HUES64 (cell line): ENCODE data around the gene PVR.
"Not testable (repeated sequence)": the region's sequence is repeated elsewhere in the genome, so short reads cannot be mapped to it uniquely, and the experiment has no call there.

Experiments
- H3K27ac ChIP-seq: 2 replicates; pipeline ENCODE4 v1.7.0; 2013; ENCODE audit warnings: low read depth, low read length, inconsistent platforms
- H3K27me3 ChIP-seq: 2 replicates; pipeline ENCODE4 v1.6.1; 2013; ENCODE audit warnings: mild to moderate bottlenecking, low read length; ENCODE audit not compliant: insufficient read depth
- H3K36me3 ChIP-seq: 2 replicates; pipeline ENCODE4 v1.6.1; 2013; ENCODE audit warnings: mild to moderate bottlenecking, low read length; ENCODE audit not compliant: insufficient read depth
- H3K4me1 ChIP-seq: 2 replicates; pipeline ENCODE4 v1.6.1; 2013; ENCODE audit warnings: mild to moderate bottlenecking, low read length, moderate library complexity; ENCODE audit not compliant: insufficient read depth
- H3K4me3 ChIP-seq: 2 replicates; pipeline ENCODE4 v1.5.1; 2013; ENCODE audit warnings: mild to moderate bottlenecking, low read length, moderate library complexity
- H3K9ac ChIP-seq: 2 replicates; pipeline ENCODE4 v1.6.1; 2013; ENCODE audit warnings: mild to moderate bottlenecking, low read depth, low read length
- H3K9me3 ChIP-seq: 2 replicates; pipeline ENCODE4 v1.6.1; 2013; ENCODE audit warnings: low read depth, low read length; ENCODE audit not compliant: insufficient read depth
- WGBS: fragments of 150-250, 120-280 bp; methylation state at CpG from one replicate; pipeline ENCODE4 v1.1.7; 2013; ENCODE audit warnings: missing lambda C conversion rate; 5-methylcytosine and 5-hydroxymethylcytosine counted together

The PVR gene

DNA sequence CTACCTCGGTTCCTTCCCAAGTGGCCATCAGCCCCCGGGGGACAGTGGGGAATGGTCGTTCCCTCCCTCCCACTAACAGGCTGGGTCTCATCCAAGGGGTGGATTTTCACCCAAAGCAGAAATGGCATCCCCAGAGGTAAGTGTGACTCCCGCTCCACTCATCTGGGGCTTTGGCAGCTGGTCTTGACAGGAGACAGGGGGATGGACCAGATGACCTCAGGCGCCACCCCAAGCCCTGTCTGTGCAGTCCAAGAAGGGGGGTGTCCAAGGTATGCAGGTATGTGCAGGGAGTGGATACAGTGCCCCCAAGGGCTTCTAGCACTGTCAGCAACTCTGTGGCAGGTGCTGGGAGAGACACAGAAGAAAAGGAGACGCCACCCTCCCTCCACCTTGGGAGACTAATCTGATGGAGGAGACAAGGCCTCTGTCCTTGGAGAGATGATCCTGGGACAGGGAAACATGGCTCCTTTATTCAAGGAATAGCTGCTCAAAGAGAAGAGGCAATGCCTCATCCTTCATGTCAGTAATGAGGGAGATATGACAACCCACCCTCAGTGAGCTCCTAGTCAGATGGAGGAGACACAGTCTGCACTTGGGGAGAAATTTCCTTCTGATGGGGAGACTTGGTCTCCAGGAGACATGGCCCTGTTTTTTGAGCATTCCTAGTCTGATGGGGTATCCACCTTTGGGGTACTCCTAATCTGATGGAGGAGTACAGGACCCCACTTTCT, 63.0 kb downstream of the PVR start:
- Histone ChIP-seq H3K9ac (no peak overlapping the region), H3K27ac (no peak overlapping the region), H3K36me3 (no peaks in the 10 kb centered on the region), H3K4me3 (no peak overlapping the region), H3K27me3 (no peaks in the 10 kb centered on the region), H3K9me3 (no peaks in the 10 kb centered on the region), H3K4me1 (no peaks in the 10 kb centered on the region)
- 93% methylated on average over 6 of the region's 6 CpGs for WGBS

DNA sequence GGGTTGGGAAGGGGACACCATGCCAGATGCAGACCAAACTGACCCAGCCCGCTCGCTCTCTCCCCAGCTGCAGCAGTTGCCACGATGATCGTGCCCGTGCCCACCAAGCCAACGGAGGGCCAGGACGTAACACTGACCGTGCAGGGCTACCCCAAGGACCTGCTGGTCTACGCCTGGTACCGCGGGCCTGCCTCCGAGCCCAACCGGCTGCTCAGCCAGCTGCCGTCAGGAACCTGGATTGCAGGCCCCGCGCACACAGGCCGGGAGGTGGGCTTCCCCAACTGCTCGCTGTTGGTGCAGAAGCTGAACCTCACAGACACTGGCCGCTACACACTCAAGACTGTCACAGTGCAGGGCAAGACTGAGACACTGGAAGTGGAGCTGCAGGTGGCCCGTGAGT, 64.1 kb downstream of the PVR start:
- no peaks in the 10 kb centered on the region for H3K27me3 ChIP-seq
- 94% methylated on average over 20 of the region's 20 CpGs for WGBS
- no peak overlapping the region for H3K4me3 ChIP-seq
- no peaks in the 10 kb centered on the region for H3K36me3 ChIP-seq
- no peak overlapping the region for H3K9ac ChIP-seq
- no peaks in the 10 kb centered on the region for H3K4me1 ChIP-seq
- no peak overlapping the region for H3K27ac ChIP-seq
- H3K9me3 ChIP-seq, result no peaks in the 10 kb centered on the region

DNA sequence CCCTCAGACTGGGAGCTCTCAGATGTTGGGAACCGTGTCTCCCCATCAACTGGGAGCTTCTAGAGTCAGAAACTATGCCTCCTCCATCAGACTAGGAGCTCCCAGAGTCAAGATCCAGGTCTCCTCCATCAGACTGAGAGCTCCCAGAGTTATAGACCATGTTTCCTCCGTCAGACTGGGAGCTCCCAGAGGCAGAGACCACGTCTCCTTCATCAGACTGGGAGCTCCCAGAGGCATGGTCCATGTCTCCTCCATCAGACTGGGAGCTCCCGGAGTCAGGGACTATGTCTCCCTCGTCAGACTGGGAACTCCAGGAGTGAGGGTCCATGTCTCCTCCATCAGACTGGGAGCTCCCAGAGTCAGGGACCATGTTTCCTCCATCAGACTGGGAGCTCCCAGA, 65.2 kb downstream of the PVR start:
- Histone ChIP-seq H3K9ac (no peak overlapping the region), H3K27ac (no peak overlapping the region), H3K9me3 (no peaks in the 10 kb centered on the region), H3K4me3 (no peak overlapping the region), H3K4me1 (no peaks in the 10 kb centered on the region), H3K27me3 (no peaks in the 10 kb centered on the region), H3K36me3 (no peaks in the 10 kb centered on the region)
- WGBS, result 86% methylated on average over 5 of the region's 5 CpGs

DNA sequence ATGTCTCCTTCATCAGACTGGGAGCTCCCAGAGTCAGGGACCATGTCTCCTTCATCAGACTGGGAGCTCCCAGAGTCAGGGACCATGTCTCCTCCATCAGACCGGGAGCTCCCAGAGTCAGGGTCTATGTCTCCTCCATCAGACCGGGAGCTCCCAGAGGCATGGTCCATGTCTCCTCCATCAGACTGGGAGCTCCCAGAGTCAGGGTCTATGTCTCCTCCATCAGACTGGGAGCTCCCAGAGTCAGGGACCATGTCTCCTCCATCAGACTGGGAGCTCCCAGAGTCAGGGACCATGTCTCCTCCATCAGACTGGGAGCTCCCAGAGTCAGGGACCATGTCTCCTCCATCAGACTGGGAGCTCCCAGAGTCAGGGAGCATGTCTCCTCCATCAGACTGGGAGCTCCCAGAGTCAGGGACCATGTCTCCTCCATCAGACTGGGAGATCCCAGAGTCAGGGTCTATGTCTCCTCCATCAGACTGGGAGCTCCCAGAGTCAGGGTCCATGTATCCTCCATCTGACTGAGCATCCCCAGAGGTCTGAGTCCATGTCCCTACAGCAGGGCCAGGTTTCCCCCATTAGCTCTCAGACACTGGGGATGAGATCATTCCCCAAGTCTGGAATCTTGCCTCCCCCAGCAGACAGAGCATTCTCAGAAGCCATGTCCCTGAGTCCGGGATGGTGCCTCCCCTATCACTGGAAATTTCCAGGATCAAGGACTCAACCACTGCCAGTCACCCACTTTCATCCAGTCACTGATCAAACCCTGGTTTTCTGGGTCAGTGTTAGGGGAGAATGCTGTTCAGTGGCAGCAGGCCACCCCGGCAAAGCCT, 65.9 kb downstream of the PVR start:
- not testable (repeated sequence) for H3K27me3 ChIP-seq, H3K4me3 ChIP-seq, H3K4me1 ChIP-seq, H3K9ac ChIP-seq, H3K36me3 ChIP-seq, H3K9me3 ChIP-seq, H3K27ac ChIP-seq
- 86% methylated on average over 4 of the region's 4 CpGs for WGBS

DNA sequence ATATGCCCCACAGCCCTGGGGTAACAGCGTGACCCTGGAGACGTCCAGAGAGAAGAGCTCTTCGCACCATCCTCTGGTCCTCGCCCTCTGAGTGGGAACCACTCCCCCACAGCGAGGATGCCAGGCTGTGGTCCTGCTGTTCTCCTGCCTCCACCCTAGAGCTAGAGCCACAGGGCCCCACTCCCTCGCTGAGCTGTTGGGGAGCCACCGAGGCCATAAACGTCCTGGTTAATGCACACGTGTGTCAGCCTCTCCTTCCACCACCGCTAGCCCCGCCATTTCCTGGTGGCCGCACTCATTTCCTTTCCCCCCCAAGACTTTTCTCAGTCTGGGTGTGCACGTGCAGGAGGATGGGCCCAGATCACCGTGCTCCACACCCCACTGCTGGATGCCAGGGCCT, 66.8 kb downstream of the PVR start:
- Histone ChIP-seq H3K36me3 (no peaks in the 10 kb centered on the region), H3K4me3 (no peak overlapping the region), H3K4me1 (no peaks in the 10 kb centered on the region), H3K9ac (no peak overlapping the region), H3K9me3 (peaks cover 11% of the 10 kb centered on the region; the same call in 1 of the 2 replicates), H3K27me3 (no peaks in the 10 kb centered on the region), H3K27ac (no peak overlapping the region)
- 92% methylated on average over 14 of the region's 14 CpGs for WGBS

DNA sequence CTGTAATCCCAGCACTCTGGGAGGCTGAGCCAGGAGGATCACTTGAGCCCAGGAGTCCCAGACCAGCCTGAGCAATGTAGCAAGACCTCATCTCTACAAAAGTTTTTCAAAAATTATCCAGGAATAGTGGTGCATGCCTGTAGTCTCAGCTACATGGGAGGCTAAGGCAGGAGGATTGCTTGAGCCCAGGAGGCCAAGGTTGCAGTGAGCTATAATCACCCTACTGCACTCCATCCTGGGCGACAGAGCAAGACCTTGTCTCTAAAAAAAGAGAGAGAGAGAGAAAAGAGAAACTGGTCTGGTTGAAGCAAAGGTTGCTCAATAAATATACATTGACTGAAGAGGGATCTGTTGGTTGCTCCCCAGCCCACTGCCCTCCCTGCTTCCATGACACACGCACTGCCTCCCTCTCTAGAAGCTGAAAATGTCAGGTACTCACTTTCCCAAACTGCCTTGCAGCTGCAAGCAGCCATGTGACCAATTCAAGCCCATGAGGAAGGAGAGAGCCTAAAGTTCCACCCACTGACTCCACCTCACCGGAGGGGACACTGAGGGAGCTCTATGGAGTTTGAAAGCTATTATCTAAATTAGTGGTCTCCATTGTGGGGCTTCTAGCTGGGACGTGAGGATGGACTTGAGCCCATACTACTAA, 69.3 kb downstream of the PVR start:
- Histone ChIP-seq H3K9me3 (peaks cover 12% of the 10 kb centered on the region; the same call in 1 of the 2 replicates), H3K27me3 (no peaks in the 10 kb centered on the region), H3K4me3 (no peak overlapping the region), H3K4me1 (peaks cover under 1% of the 10 kb centered on the region; the same call in 1 of the 2 replicates), H3K9ac (no peak overlapping the region), H3K27ac (no peak overlapping the region), H3K36me3 (no peaks in the 10 kb centered on the region)
- WGBS, result 86% methylated on average over 4 of the region's 4 CpGs
